K562 (cell line): ENCODE measurements around the gene ATXN7L2. TPM values are rescaled to one million over a fixed set of nuclear protein-coding genes. Genes with fewer than 3 reads are reported as not detected.

Experiments used
- CC2D1A ChIP-seq: fragments of 450-650 bp; IDR thresholded peaks from 2 replicates; pipeline ENCODE4 v1.6.1; 2017; ENCODE audit warnings: mild to moderate bottlenecking
- ELF4 ChIP-seq: fragments of 450-650 bp; formaldehyde crosslinking; IDR thresholded peaks from 2 replicates; pipeline ENCODE4 v1.4.0; 2022; ENCODE audit warnings: missing genetic modification characterization
- ETV1 ChIP-seq: fragments of 450-650 bp; conservative IDR thresholded peaks from 2 replicates; pipeline ENCODE4 v1.6.1; 2016; ENCODE audit warnings: missing genetic modification characterization, control low read depth, low read depth, missing compliant biosample characterization
- EWSR1 ChIP-seq: fragments of 450-650 bp; IDR thresholded peaks from 2 replicates; pipeline ENCODE4 v1.6.1; 2018; ENCODE audit warnings: borderline replicate concordance, mild to moderate bottlenecking, low read depth, moderate library complexity; ENCODE audit not compliant: partially characterized antibody
- FOSL1 ChIP-seq: fragments of 200-800 bp; sonication (Bioruptor generic); conservative IDR thresholded peaks from 2 replicates; pipeline ENCODE4 v1.6.1; 2016; ENCODE audit warnings: missing genetic modification characterization, missing compliant biosample characterization
- GTF2E2 ChIP-seq: fragments of 200-800 bp; sonication (Bioruptor generic); IDR thresholded peaks from 2 replicates; pipeline ENCODE4 v1.6.1; 2016; ENCODE audit warnings: missing genetic modification characterization, missing compliant biosample characterization
- GTF2F1 ChIP-seq: IDR thresholded peaks from 2 replicates; pipeline ENCODE4 v1.6.1; 2011; ENCODE audit warnings: low read depth, low read length, improper control_type of control experiment
- HOMEZ ChIP-seq: fragments of 250-450 bp; sonication (Bioruptor Pico); IDR thresholded peaks from 2 replicates; pipeline ENCODE4 v1.4.0; 2020; ENCODE audit warnings: mild to moderate bottlenecking, moderate library complexity
- NCOA4 ChIP-seq: fragments of 450-650 bp; IDR thresholded peaks from 2 replicates; pipeline ENCODE4 v1.6.1; 2018; ENCODE audit warnings: mild to moderate bottlenecking; ENCODE audit not compliant: partially characterized antibody
- NCOA6 ChIP-seq: fragments of 450-650 bp; IDR thresholded peaks from 2 replicates; pipeline ENCODE4 v1.6.1; 2017; ENCODE audit warnings: mild to moderate bottlenecking
- PHB ChIP-seq: fragments of 250-450 bp; sonication (Bioruptor Pico); IDR thresholded peaks from 2 replicates; pipeline ENCODE4 v1.5.0; 2021
- PRPF4 ChIP-seq: fragments of 200-400 bp; formaldehyde crosslinking; IDR thresholded peaks from one replicate; pipeline ENCODE4 v1.6.1; 2017; ENCODE audit warnings: low read length, low read depth, mild to moderate bottlenecking; ENCODE audit not compliant: insufficient read depth, poor library complexity, severe bottlenecking
- SUPT5H ChIP-seq: fragments of 450-650 bp; IDR thresholded peaks from 2 replicates; pipeline ENCODE4 v1.6.1; 2016
- TAF7 ChIP-seq: fragments of 450-650 bp; IDR thresholded peaks from 2 replicates; pipeline ENCODE4 v1.6.1; 2016; ENCODE audit warnings: missing genetic modification characterization, missing compliant biosample characterization
- XRCC3 ChIP-seq: fragments of 450-650 bp; IDR thresholded peaks from 2 replicates; pipeline ENCODE4 v1.6.1; 2017; ENCODE audit warnings: mild to moderate bottlenecking, moderate library complexity
- ZFP36 ChIP-seq: fragments of 150-350 bp; IDR thresholded peaks from 2 replicates; pipeline ENCODE4 v1.6.1; 2018; ENCODE audit warnings: low read length, low read depth; ENCODE audit not compliant: partially characterized antibody
- ZNF146 ChIP-seq: IDR thresholded peaks from one replicate; pipeline ENCODE4 v1.6.1; 2018; ENCODE audit warnings: missing compliant biosample characterization; ENCODE audit not compliant: unreplicated experiment
- ZNF518B ChIP-seq: fragments of 250-450 bp; sonication (Bioruptor Pico); IDR thresholded peaks from 2 replicates; pipeline ENCODE4 v1.5.0; 2021; ENCODE audit warnings: mild to moderate bottlenecking, moderate library complexity
- polyA plus RNA-seq, 8 experiments: library from polyadenylated mRNA; depleted of rRNA in 4 of 8; stranded (reverse) in 5 of 8; unstranded in 3 of 8; fragments of >200 nt; fragmentation: Nextera tagmentation in 2 of 8; fragmentation: Illumina TruSeq in 1 of 8; extraction: Ambion mirVana in 2 of 8; extraction: Trizol in 1 of 8; gene quantifications; 2 replicates each; pipeline versions ENCODE4 v1.2.1 to v1.2.3, GENCODE V29; 2011 to 2014; ENCODE audit warnings: inconsistent platforms in 1 of 8, missing spikeins in 1 of 8
- total RNA-seq, 7 experiments: library from RNA; depleted of rRNA in 6 of 7; stranded (reverse); fragments of >200 nt in 6 of 7; fragmentation: Illumina TruSeq in 2 of 7; extraction: Trizol in 2 of 7; gene quantifications; 2 replicates each; pipeline versions ENCODE4 v1.2.1 to v1.2.3, GENCODE V29; 2011 to 2021; ENCODE audit warnings: low replicate concordance in 1 of 7
- TF ChIP-seq, protein P1 (sequence below): fragments of 450-650 bp; formaldehyde crosslinking; IDR thresholded peaks from 2 replicates; pipeline ENCODE4 v1.4.0; 2020; ENCODE audit warnings: mild to moderate bottlenecking, moderate library complexity
- TF ChIP-seq, protein P2 (sequence below): fragments of 250-450 bp; sonication (Bioruptor Pico); IDR thresholded peaks from 2 replicates; pipeline ENCODE4 v1.8.0; 2021; ENCODE audit warnings: moderate library complexity, mild to moderate bottlenecking, inconsistent platforms
- TF ChIP-seq, protein P3 (sequence below), 2 experiments: fragments of 450-650 bp in 1 of 2; IDR thresholded peaks; 2 replicates each; pipeline ENCODE4 v1.6.1; 2011 to 2017; ENCODE audit warnings: low read depth in 2 of 2, antibody characterized with exemption in 1 of 2, borderline replicate concordance in 1 of 2, low read length in 1 of 2, mild to moderate bottlenecking in 1 of 2, mixed read lengths in 1 of 2; ENCODE audit not compliant: control insufficient read depth in 1 of 2

ATXN7L2 gene
- total and polyA plus RNA-seq, 9 of the 15 experiments (the other 6 are each of a cell fraction or from before 2014, with no cell fraction given): 0.21 to 10.4 (median 5.8) TPM

GRCh38 chr1:109478806-109479205, 4.9 kb upstream of the ATXN7L2 start (continued):
- TF ChIP-seq GTF2E2 (tag) (no peak), NCOA6 (no peak), XRCC3 (no peak), ZFP36 (no peak), CC2D1A (no peak), ELF4 (CRISPR knock-in tag) (no peak), ZNF518B (no peak), NCOA4 (no peak), HOMEZ (no peak), PHB (no peak), GTF2F1 (no peak), TAF7 (no peak), EWSR1 (no peak), FOSL1 (tag) (no peak), SUPT5H (no peak), PRPF4 (no peak), ZNF146 (CRISPR knock-in tag) (no peak), ETV1 (tag) (no peak; the same call in 1 of the 2 replicates)
- TF ChIP-seq, protein P1, sequence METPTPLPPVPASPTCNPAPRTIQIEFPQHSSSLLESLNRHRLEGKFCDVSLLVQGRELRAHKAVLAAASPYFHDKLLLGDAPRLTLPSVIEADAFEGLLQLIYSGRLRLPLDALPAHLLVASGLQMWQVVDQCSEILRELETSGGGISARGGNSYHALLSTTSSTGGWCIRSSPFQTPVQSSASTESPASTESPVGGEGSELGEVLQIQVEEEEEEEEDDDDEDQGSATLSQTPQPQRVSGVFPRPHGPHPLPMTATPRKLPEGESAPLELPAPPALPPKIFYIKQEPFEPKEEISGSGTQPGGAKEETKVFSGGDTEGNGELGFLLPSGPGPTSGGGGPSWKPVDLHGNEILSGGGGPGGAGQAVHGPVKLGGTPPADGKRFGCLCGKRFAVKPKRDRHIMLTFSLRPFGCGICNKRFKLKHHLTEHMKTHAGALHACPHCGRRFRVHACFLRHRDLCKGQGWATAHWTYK (CRISPR knock-in tag): no peak
- TF ChIP-seq, protein P2, sequence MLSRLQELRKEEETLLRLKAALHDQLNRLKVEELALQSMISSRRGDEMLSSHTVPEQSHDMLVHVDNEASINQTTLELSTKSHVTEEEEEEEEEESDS (CRISPR knock-in tag): no peak
- TF ChIP-seq, protein P3, sequence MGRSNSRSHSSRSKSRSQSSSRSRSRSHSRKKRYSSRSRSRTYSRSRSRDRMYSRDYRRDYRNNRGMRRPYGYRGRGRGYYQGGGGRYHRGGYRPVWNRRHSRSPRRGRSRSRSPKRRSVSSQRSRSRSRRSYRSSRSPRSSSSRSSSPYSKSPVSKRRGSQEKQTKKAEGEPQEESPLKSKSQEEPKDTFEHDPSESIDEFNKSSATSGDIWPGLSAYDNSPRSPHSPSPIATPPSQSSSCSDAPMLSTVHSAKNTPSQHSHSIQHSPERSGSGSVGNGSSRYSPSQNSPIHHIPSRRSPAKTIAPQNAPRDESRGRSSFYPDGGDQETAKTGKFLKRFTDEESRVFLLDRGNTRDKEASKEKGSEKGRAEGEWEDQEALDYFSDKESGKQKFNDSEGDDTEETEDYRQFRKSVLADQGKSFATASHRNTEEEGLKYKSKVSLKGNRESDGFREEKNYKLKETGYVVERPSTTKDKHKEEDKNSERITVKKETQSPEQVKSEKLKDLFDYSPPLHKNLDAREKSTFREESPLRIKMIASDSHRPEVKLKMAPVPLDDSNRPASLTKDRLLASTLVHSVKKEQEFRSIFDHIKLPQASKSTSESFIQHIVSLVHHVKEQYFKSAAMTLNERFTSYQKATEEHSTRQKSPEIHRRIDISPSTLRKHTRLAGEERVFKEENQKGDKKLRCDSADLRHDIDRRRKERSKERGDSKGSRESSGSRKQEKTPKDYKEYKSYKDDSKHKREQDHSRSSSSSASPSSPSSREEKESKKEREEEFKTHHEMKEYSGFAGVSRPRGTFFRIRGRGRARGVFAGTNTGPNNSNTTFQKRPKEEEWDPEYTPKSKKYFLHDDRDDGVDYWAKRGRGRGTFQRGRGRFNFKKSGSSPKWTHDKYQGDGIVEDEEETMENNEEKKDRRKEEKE (IDR thresholded peaks at IDR 0.05; ENCODE audit: borderline replicate concordance in 1 of 2, control insufficient read depth in 1 of 2, low read depth in 2 of 2, low read length in 1 of 2): no peak
